Measurements from ENCODE around the gene UEVLD.

Gene UEVLD

GRCh38 chr11:18523084-18523483, 65.5 kb downstream of the UEVLD start:
- Histone ChIP-seq H3K36me3 (replicated peaks; ENCODE audit: low read depth, low read length) (no peaks in the 10 kb centered on the region), H4K20me1 (ENCODE audit: insufficient read depth, low read length) (no peaks in the 10 kb centered on the region), H2AFZ (ENCODE audit: low read depth, low read length) (no peak overlapping the region), H3K4me2 (ENCODE audit: low read length) (no peak overlapping the region), H3K4me3 (ENCODE audit: low read length) (no peak overlapping the region), H3K27me3 (ENCODE audit: low read depth, low read length) (no peaks in the 10 kb centered on the region), H3K79me2 (ENCODE audit: low read length) (peaks cover 53% of the 10 kb centered on the region), H3K9ac (ENCODE audit: low read length) (no peak overlapping the region), H3K4me1 (ENCODE audit: low read length) (peaks cover 6% of the 10 kb centered on the region), H3K9me3 (ENCODE audit: insufficient read depth, low read length) (no peaks in the 10 kb centered on the region), H3K27ac (ENCODE audit: low read length) (no peak overlapping the region)
- TF ChIP-seq CTCF (IDR thresholded peaks at IDR 0.05; ENCODE audit: low read depth, low read length) (no peak), EZH2phosphoT487 (IDR thresholded peaks at IDR 0.05; ENCODE audit: low read depth) (no peak)

GRCh38 chr11:18522388-18522787, 66.1 kb downstream of the UEVLD start:
- no peak overlapping the region for H2AFZ ChIP-seq (ENCODE audit: low read depth, low read length)
- no peaks in the 10 kb centered on the region for H3K27me3 ChIP-seq (ENCODE audit: low read depth, low read length)
- H3K4me3 ChIP-seq (ENCODE audit: low read length): no peak overlapping the region
- H3K27ac ChIP-seq (ENCODE audit: low read length): no peak overlapping the region
- no peak overlapping the region for H3K9ac ChIP-seq (ENCODE audit: low read length)
- TF ChIP-seq EZH2phosphoT487 (IDR thresholded peaks at IDR 0.05; ENCODE audit: low read depth) (no peak), CTCF (IDR thresholded peaks at IDR 0.05; ENCODE audit: low read depth, low read length) (no peak; the same call in 1 of the 2 replicates)
- peaks cover 6% of the 10 kb centered on the region for H3K4me1 ChIP-seq (ENCODE audit: low read length)
- H3K9me3 ChIP-seq (ENCODE audit: insufficient read depth, low read length): no peaks in the 10 kb centered on the region
- H4K20me1 ChIP-seq (ENCODE audit: insufficient read depth, low read length): peaks cover 4% of the 10 kb centered on the region; the same call in 1 of the 2 replicates
- H3K36me3 ChIP-seq (replicated peaks; ENCODE audit: low read depth, low read length): peaks cover 4% of the 10 kb centered on the region
- no peak overlapping the region for H3K4me2 ChIP-seq (ENCODE audit: low read length)
- H3K79me2 ChIP-seq (ENCODE audit: low read length): peaks cover 46% of the 10 kb centered on the region

- Histone ChIP-seq H2AFZ (ENCODE audit: low read depth, low read length) (no peak overlapping the region), H3K4me2 (ENCODE audit: low read length) (no peak overlapping the region), H3K36me3 (replicated peaks; ENCODE audit: low read depth, low read length) (peaks cover 5% of the 10 kb centered on the region), H3K79me2 (ENCODE audit: low read length) (peaks cover 37% of the 10 kb centered on the region), H3K9me3 (ENCODE audit: insufficient read depth, low read length) (no peaks in the 10 kb centered on the region), H4K20me1 (ENCODE audit: insufficient read depth, low read length) (peaks cover 5% of the 10 kb centered on the region; the same call in 1 of the 2 replicates), H3K27me3 (ENCODE audit: low read depth, low read length) (no peaks in the 10 kb centered on the region), H3K27ac (ENCODE audit: low read length) (no peak overlapping the region), H3K4me3 (ENCODE audit: low read length) (no peak overlapping the region), H3K9ac (ENCODE audit: low read length) (no peak overlapping the region), H3K4me1 (ENCODE audit: low read length) (peaks cover 6% of the 10 kb centered on the region)
- TF ChIP-seq CTCF (IDR thresholded peaks at IDR 0.05; ENCODE audit: low read depth, low read length) (no peak), EZH2phosphoT487 (IDR thresholded peaks at IDR 0.05; ENCODE audit: low read depth) (no peak)
Observed at GRCh38 chr11:18521122-18521521, 67.4 kb downstream of the UEVLD start.

GRCh38 chr11:18502352-18502751, 86.2 kb downstream of the UEVLD start:
- Histone ChIP-seq H3K36me3 (replicated peaks; ENCODE audit: low read depth, low read length) (peaks cover 33% of the 10 kb centered on the region), H3K9me3 (ENCODE audit: insufficient read depth, low read length) (no peaks in the 10 kb centered on the region), H3K27me3 (ENCODE audit: low read depth, low read length) (no peaks in the 10 kb centered on the region), H3K4me1 (ENCODE audit: low read length) (no peaks in the 10 kb centered on the region), H3K4me2 (ENCODE audit: low read length) (no peak overlapping the region), H3K4me3 (ENCODE audit: low read length) (no peak overlapping the region), H4K20me1 (ENCODE audit: insufficient read depth, low read length) (no peaks in the 10 kb centered on the region), H3K9ac (ENCODE audit: low read length) (no peak overlapping the region), H3K79me2 (ENCODE audit: low read length) (no peaks in the 10 kb centered on the region), H3K27ac (ENCODE audit: low read length) (no peak overlapping the region), H2AFZ (ENCODE audit: low read depth, low read length) (no peak overlapping the region)
- TF ChIP-seq CTCF (IDR thresholded peaks at IDR 0.05; ENCODE audit: low read depth, low read length) (no peak), EZH2phosphoT487 (IDR thresholded peaks at IDR 0.05; ENCODE audit: low read depth) (no peak)
